Globus pallidus (tissue), 1 donor: ENCODE measurements around the gene DBP.
A peak's percentile ranks its signal among the peaks of the same experiment; 100 is the strongest.

Source experiments
- DNase-seq: peaks from one replicate; pipeline ENCODE4 v3.0.0-alpha.2; 2015; ENCODE audit warnings: low spot score

DBP gene

DNA sequence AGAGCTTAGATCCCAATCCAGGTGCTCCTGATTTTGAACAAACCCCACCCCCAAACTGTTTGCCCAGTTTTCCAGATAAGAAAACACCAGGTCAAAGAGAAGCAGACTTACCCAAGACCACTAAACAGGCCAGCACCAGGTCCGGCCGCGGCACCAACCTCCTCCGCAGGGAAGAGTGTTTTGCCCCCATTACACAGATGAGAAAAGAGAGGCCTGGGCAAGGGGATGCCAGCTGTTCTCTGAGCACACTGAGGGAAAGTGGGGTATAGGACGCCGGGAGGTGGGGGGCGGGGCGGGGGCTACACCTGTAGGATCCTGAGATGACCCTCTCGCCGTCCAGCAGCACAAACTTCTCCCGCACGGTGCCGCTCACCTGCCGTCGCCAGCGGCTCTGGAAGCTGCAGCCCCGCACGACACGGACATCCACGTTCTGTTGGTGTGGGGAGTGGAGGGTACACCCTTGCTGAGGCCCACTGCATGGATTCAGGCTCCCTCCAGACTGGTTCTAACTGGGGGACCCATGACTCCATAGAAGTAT is 27.5 kb downstream of the DBP start:
- no peak for DNase-seq

DNA sequence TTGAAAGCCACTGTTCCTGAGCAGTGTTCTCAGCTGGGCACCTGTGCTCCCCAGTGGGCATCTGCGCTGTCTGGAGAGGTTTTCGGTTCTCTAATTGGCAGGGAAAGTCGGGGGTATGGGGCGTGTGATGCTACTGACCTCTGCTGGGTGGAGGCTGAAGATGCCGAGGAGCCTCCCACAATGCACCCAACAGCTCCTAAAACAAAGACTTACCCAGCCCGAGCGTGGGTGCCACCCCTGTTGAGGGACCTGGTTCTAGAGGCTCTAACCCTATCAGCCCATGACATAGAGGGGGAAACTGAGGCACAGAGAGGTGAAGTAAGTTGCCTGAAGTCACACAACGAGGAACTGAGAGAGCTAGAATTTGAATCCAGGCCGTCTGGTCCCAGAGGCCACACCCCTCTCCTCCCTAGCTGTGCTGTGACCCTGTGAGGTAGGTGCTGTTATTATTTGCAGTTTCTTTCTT is 28.3 kb downstream of the DBP start:
- DNase-seq, result no peak

DNA sequence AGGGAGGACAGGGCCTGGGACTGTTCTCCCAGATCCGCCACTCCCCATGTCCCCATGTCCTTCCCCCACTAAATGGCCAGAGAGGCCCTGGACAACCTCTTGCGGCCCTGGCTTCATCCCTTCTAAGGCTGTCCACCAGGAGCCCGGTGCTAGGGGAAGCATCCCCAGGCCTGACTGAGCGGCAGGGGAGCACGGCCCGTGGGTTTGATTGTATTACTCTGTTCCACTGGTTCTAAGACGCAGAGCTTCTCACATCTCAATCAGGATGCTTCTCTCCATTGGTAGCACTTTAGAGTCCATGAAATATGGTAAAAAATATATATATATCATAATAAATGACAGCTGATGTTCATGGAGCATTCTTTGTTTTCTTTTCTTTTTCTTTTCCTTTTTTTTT is 29.8 kb downstream of the DBP start:
- DNase-seq, result no peak

DNA sequence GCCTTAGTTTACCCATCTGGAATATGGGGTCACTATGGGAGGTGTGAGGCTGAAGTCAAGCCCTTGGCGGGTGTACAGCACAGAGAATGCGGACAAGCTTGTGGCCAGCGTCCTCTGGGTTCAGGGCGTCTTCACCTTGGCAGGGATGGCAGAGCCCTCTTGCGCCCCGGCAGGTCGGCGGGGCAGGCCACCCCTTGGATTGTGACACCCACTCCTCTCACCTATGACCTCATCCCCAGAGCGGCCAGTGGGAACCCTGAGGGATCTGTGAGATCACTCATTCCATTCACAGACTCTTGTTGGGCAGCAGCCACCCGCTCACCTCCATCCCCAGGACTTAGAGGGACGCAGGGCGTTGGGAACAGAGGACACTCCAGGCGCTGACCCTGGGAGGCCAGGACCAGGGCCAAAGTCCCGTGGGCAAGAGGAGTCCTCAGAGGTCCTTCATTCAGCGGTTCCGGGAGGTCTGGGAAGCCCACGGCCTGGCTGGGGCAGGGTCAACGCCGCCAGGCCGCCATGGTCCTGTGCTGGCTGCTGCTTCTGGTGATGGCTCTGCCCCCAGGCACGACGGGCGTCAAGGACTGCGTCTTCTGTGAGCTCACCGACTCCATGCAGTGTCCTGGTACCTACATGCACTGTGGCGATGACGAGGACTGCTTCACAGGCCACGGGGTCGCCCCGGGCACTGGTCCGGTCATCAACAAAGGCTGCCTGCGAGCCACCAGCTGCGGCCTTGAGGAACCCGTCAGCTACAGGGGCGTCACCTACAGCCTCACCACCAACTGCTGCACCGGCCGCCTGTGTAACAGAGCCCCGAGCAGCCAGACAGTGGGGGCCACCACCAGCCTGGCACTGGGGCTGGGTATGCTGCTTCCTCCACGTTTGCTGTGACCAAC is 30.5 kb downstream of the DBP start, which contains the start of gene SPACA4:
Gene SPACA4 (plus strand): TSS at position 280 of the 896 bp plus-strand sequence. CDS start 237 bp downstream, at position 517.
- DNase-seq, result no peak

DNA sequence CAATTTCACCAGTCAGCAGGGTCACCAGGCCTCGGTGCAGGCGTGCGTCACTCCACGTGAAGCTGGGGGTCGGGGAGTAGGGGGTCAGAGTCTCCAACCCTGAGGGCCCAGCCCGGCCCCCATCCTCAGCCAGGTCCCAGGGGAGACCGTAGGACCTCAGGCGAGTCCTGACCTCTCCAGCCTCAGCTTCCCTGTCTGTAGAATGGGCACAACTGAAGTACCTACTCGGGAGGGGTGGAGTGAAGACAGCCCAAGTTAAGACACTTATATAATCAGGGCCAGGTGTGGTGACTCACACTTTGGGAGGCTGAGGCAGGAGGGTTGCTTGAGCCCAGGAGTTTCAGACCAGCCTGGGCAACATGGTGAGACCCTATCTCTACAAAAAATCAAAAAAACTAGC is 33.3 kb downstream of the DBP start:
- DNase-seq, result no peak

DNA sequence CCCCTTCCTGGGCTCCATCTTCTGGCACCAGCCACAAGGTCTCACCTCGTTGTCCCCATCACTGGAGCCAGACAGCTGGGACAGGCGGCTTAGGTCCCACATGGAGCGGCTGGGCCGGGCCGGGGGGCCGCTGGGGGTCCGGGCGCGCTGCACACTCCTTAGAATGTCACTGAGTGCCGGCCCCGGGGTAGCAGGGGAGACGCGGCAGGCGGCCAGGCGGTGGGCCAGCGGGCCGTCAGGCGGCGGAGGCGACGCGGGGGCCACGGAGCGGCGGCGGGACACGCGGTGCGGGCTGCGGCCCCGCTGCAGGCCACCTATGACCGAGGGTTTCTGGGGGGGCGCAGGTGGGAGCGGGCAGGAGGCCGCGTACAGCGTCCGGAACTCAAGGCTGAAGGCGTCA is 33.7 kb downstream of the DBP start:
- no peak for DNase-seq

DNA sequence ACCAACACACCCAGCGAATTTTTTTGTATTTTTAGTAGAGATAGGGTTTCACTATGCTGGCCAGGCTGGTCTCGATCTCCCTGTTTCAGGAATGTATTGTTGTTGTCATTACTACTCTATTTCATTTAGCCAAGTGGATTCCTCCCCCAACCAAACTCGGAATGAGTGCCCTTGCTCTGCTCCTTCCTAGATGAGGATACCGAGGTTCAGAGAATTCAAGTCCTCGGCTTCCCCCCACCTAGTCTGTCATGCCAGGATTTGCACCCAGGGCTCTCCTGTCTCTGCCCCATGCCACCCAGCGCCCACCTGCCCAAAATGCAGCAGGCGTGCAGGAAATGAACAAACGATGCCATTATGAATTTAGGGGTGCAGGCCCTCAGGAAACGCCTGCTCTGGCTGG is 34.2 kb downstream of the DBP start:
- no peak for DNase-seq

DNA sequence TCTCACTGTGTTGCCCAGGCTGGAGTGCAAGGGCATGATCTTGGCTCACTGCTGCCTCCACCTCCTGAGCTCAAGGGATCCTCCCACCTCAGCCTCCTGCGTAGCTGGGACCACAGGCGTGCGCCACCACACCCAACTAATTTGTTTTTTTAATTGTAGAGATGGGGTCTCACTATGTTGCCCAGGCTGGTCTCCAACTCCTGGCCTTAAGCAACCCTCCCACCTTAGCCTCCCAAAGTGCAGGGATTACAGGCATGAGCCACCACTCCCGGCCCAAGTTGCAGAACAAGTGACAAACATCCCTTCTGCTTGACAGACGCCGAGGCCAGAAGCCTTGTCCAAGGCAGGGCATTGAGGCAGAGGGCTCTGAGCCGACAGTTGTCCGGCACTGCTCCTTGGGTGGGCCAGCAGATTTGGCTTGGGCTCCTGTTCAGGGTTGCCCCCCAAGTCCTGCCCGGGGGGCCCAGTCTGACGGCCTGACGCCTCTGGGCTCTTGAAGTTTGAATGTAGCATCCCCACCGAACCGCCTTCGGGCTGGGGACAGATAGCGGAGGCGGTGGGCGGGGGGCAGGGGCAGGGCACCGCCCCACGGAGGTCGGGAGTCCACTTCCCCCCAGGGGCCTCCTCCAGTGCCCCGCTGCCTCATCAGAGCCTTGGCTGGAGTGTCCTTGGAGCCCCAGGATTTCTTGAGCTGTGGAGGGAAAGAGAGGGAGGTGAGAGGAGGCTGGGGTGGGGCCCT is 36.3 kb downstream of the DBP start:
- DNase-seq, result no peak

DNA sequence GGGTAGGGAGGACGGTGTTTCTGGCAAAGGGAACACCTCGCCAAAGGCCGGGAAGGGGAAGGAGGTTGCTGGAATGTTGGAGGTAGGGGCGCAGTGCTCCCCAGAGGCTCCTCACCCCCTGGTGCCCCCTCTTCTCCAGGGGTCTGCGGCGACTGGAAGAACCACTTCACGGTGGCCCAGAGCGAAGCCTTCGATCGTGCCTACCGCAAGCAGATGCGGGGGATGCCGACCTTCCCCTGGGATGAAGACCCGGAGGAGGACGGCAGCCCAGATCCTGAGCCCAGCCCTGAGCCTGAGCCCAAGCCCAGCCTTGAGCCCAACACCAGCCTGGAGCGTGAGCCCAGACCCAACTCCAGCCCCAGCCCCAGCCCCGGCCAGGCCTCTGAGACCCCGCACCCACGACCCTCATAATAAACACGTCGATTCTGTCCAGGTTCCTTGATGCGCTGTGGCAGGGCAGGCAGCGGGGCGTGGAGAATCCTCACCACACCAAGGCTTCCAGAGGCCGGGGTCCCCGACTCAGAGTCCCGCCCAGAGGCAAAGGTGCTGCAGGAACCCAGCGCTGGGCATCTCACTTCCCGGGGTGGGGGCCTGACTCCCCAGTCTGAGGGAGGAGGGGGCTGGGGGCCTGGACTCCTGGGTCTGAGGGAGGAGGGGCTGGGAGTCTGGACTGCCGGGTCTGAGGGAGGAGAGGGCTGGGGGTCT is 38.0 kb downstream of the DBP start:
- DNase-seq, result no peak

DNA sequence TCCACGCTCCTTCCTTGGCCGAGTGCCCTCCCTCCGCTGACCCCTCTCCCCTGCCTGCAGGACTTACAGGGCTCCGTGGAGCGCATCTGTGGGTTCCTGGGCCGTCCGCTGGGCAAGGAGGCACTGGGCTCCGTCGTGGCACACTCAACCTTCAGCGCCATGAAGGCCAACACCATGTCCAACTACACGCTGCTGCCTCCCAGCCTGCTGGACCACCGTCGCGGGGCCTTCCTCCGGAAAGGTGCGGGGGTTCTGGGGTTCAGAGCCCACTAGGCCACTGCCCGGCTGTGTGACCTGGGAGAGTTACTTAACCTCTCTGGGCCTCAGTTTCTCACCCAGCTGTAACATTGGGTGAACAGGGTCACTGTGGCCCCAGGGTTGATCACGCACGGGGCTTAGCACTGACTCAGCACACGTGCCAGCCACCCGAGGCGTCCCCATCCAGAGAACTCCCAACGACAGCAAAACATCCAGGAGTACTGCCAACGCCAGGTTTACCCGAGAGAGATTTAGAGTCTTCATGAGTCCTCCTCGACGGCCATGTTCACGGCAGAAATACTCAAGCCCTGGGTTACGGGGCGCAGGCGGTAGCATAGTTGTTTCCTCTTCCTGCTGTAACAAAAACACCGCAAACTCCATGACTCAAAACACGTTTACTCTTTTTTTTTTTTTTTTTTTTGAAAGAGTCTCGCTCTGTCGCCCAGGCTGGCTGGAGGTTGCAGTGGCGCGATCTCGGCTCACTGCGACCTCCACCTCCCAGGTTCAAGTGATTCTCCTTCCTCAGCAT is 40.3 kb downstream of the DBP start:
- DNase-seq, result no peak

DNA sequence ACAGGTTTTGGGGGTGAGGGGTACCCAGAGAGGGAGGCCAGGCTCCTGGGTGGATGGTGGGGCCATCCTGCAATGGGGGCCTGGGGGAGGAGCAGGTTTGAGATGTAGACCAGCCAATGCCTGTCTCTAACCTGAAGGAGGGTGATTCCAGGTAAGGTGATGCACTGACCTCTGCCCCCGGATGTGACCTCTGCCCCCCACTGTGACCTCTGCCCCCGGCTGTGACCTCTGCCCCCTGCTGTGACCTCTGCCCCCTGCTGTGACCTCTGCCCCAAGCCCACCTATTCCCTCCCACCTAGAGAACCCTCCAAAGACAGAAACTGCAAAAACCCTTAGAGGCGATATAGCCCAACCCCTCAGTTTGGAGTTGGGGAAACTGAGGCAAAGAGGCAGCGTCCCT is 40.9 kb downstream of the DBP start:
- DNase-seq, result no peak

DNA sequence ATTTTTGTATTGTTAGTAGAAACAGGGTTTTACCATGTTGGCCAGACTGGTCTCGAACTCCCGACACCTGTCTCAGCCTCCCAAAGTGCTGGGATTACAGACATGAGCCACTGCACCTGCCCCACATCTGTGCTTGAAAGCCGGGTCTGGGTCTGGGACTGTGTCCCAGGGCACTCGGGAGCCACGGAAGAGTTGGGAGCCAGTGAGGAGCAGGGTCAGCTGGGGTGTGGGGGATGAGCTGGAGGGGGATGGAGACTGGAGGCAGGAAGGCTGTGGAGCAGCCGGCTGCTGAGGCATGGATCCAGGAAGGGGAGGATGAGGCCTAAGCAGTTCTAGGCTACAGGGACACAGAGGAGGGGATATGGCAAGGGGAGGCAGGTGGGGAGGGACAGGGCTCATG is 41.3 kb downstream of the DBP start:
- no peak for DNase-seq

DNA sequence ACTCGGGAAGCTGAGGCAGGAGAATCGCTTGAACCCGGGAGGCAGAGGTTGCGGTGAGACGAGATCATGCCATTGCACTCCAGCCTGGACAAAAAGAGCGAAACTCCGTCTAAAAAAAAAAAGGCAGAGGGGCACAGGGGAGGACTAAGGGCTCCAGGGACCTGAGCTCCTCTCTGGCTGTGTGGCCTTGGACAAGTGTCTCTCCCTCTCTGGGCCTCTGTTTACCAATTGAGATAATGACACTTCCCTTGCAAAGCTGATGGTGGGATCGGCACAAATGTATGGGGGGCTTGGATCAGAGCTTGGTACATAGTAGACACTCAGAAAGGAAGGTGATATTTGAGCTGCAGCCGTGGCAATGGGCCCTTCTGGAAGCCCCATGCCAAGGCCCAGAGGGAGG is 42.0 kb downstream of the DBP start:
- DNase-seq, result no peak

DNA sequence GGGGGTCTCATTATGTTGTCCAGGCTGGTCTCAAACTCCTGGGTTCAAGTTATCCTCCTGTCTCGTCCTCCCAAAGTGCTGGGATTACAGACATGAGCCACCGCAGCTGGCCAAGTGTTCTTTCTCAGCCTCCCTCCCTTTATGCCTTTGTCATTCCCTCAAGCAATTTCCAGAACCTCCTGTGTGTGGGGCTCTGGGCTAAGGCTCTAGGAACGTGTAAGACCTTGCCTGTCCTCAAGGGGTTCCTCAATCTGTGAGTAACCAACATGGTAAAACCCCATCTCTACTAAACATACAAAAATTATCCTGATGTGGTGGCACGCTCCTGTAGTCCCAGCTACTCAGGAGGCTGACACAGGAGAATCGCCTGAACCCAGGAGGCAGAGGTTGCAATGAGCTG is 46.2 kb downstream of the DBP start:
- no peak for DNase-seq

DNA sequence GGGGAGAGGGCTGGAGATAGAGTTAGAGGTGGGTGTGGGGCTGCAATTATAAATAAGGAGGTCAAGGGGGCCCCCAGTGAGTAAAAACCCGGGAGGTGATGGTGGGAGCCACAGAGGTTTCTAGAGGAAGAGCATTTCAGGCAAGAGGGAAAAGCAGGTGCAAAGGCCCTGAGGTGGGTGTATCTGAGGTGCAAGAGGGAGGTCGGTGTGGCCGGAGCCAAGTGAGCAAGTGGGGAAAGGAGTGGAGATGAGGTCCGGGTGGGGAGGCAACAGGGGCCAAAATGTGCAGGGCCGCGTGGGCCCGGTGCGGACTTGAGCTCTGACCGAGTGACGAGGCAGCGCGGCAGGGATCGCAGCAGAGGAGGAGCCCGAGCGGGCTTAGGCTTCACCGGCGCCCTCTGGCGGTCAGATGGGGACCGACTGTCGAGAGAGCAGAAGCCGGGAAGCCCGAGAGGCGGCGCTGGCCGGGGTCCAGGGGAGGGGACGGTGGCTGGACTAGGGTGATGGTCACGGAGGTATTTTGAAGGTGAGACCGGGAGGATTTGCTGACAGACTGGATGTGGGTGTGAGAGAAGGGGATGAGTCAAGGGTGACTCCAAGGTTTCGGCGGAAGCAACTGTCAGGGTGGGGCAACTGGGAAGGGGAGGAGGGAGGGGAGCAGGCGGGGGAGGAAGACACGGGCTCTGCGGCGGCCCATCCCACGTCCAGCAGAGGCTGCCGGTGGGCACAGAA is 48.3 kb downstream of the DBP start:
- peak; percentile 68 for DNase-seq

DNA sequence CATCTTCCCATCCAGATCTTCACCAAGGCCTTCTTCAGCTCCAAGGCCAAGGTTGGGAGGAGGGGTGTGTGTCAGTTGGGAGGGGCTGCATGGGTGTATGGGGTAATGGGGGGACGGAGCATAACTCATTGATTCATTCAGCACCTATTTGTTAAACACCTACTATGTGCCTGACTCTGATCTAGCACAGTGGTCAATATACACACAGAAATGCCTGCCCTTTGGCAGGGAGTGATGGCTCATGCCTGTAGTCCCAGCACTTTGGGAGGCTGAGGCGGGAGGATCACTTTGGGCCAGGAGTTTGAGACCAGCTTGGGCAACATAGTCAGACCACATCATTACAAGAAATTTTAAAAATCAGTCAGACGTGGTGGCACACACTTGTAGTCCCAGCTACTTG is 49.8 kb downstream of the DBP start:
- no peak for DNase-seq

DNA sequence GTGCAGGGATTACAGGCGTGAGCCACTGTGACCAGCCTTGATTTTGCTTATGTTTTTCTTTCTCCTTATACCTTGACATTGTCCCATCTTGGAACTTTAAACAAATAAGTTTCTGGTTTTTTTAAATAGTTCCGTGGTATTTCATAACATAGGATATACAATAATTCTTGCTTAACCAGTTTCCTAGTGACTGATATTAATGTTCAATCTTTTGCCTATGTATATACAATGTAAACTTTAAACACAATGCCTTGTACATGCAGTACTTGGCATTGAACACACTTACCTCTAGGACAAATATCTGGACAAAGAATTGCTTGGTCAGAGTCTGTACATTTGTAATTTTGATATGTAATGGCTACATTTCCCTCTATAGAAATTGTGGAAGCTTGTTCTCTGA is 55.0 kb downstream of the DBP start:
- no peak for DNase-seq
